GM20431 (cell line): ENCODE results near the gene SDK2.

ENCODE experiments used
- in situ Hi-C: fragments of 300-500 bp; cut with MseI, MboI; formaldehyde crosslinking; loops from one replicate; pipeline ENCODE4 v1.15.0; 2020; ENCODE audit warnings: low sequenced_read_pairs; ENCODE audit not compliant: unreplicated experiment

SDK2 gene

GRCh38 chr17:73644145-73645049 lies at the start of gene SDK2:
SDK2 (minus strand) TSS chr17:73644445; CDS start chr17:73644088, 357 bp downstream.
- in situ Hi-C loops = no loop called here

GRCh38 chr17:73693071-73693470 lies 48.8 kb upstream of the SDK2 start:
- in situ Hi-C loops = no loop called here

GRCh38 chr17:73691321-73691766 lies 47.1 kb upstream of the SDK2 start:
- in situ Hi-C loops = no loop called here

GRCh38 chr17:73690676-73691075 lies 46.4 kb upstream of the SDK2 start:
- in situ Hi-C loops = no loop called here

GRCh38 chr17:73689596-73690275 lies 45.5 kb upstream of the SDK2 start:
- in situ Hi-C loops = no loop called here

- in situ Hi-C loops = no loop called here
Observed at GRCh38 chr17:73686961-73687360, 42.7 kb upstream of the SDK2 start.

- in situ Hi-C loops = no loop called here
Observed at GRCh38 chr17:73686126-73686525, 41.9 kb upstream of the SDK2 start.

GRCh38 chr17:73684183-73684582 lies 39.9 kb upstream of the SDK2 start:
- in situ Hi-C loops = no loop called here

GRCh38 chr17:73683771-73684170 lies 39.5 kb upstream of the SDK2 start:
- in situ Hi-C loops = no loop called here

GRCh38 chr17:73681946-73682345 lies 37.7 kb upstream of the SDK2 start:
- in situ Hi-C loops = no loop called here

GRCh38 chr17:73679476-73679875 lies 35.2 kb upstream of the SDK2 start:
- in situ Hi-C loops = no loop called here

GRCh38 chr17:73678999-73679398 lies 34.8 kb upstream of the SDK2 start:
- in situ Hi-C loops = no loop called here

- in situ Hi-C loops = no loop called here
Observed at GRCh38 chr17:73669771-73670170, 25.5 kb upstream of the SDK2 start.

GRCh38 chr17:73667181-73667959 lies 23.1 kb upstream of the SDK2 start:
- in situ Hi-C loops = no loop called here

GRCh38 chr17:73663614-73664013 lies 19.4 kb upstream of the SDK2 start:
- in situ Hi-C loops = no loop called here

GRCh38 chr17:73660366-73660765 lies 16.1 kb upstream of the SDK2 start:
- in situ Hi-C loops = no loop called here

- in situ Hi-C loops = no loop called here
Observed at GRCh38 chr17:73658821-73659515, 14.7 kb upstream of the SDK2 start.

GRCh38 chr17:73657473-73658116 lies 13.3 kb upstream of the SDK2 start:
- in situ Hi-C loops = no loop called here

GRCh38 chr17:73654241-73654640 lies 10.0 kb upstream of the SDK2 start:
- in situ Hi-C loops = no loop called here
